NT2/D1 (cell line): ENCODE results near the gene KLHDC8A.

Experiments
- DNase-seq: peaks from one replicate; pipeline ENCODE4 v3.0.0-alpha.2; 2011; ENCODE audit warnings: low read depth, low spot score
- H3K27me3 ChIP-seq: 2 replicates; pipeline ENCODE4 v1.6.0; 2011; ENCODE audit warnings: mild to moderate bottlenecking; ENCODE audit not compliant: insufficient read length, insufficient read depth
- H3K36me3 ChIP-seq: 2 replicates; pipeline ENCODE4 v1.6.1; 2011; ENCODE audit warnings: mild to moderate bottlenecking, low read length, mixed read lengths; ENCODE audit not compliant: insufficient read depth, insufficient read length
- H3K4me1 ChIP-seq: 2 replicates; pipeline ENCODE4 v1.5.1; 2011; ENCODE audit not compliant: insufficient read depth, insufficient read length
- H3K4me3 ChIP-seq: 2 replicates; pipeline ENCODE4 v1.5.1; 2011; ENCODE audit warnings: low read depth; ENCODE audit not compliant: insufficient read length
- H3K9ac ChIP-seq: 2 replicates; pipeline ENCODE4 v1.6.0; 2011; ENCODE audit warnings: low read depth; ENCODE audit not compliant: insufficient read length
- H3K9me3 ChIP-seq: 2 replicates; pipeline ENCODE4 v1.5.1; 2011; ENCODE audit warnings: mild to moderate bottlenecking, low read length; ENCODE audit not compliant: insufficient read depth
- SUZ12 ChIP-seq: IDR thresholded peaks from 2 replicates; pipeline ENCODE4 v1.6.1; 2011; ENCODE audit not compliant: insufficient read length, insufficient read depth; ENCODE audit errors: extremely low read depth
- YY1 ChIP-seq: IDR thresholded peaks from 2 replicates; pipeline ENCODE4 v1.6.1; 2011; ENCODE audit not compliant: insufficient read length, insufficient read depth
- ZNF274 ChIP-seq: IDR thresholded peaks from 2 replicates; pipeline ENCODE4 v1.6.1; 2011; ENCODE audit warnings: mild to moderate bottlenecking, low read depth, low read length

Gene KLHDC8A

GRCh38 chr1:205309741-205310140, 47.0 kb downstream of the KLHDC8A start:
- H3K36me3 ChIP-seq: peaks cover 80% of the 10 kb centered on the region

GRCh38 chr1:205306929-205307566, 49.7 kb downstream of the KLHDC8A start:
- no peak for DNase-seq
- Histone ChIP-seq H3K36me3 (peaks cover 97% of the 10 kb centered on the region), H3K27me3 (no peaks in the 10 kb centered on the region), H3K9me3 (no peaks in the 10 kb centered on the region), H3K4me3 (no peak overlapping the region), H3K9ac (no peak overlapping the region), H3K4me1 (peaks cover 26% of the 10 kb centered on the region)
- TF ChIP-seq YY1 (no peak), SUZ12 (no peak), ZNF274 (no peak)

More at GRCh38 chr1:205309741-205310140, 47.0 kb downstream of the KLHDC8A start:
- Histone ChIP-seq H3K27me3 (no peaks in the 10 kb centered on the region), H3K9ac (no peak overlapping the region), H3K4me3 (no peak overlapping the region), H3K9me3 (no peaks in the 10 kb centered on the region), H3K4me1 (peaks cover 14% of the 10 kb centered on the region)
- TF ChIP-seq ZNF274 (no peak), SUZ12 (no peak), YY1 (no peak)
- DNase-seq: no peak

GRCh38 chr1:205304695-205305070, 52.0 kb downstream of the KLHDC8A start:
- H3K27me3 ChIP-seq: no peaks in the 10 kb centered on the region
- peaks cover 76% of the 10 kb centered on the region for H3K36me3 ChIP-seq
- H3K9me3 ChIP-seq: no peaks in the 10 kb centered on the region
- TF ChIP-seq ZNF274: no peak
- TF ChIP-seq YY1: no peak
- no peak for TF ChIP-seq SUZ12
- no peak overlapping the region for H3K9ac ChIP-seq
- no peak for DNase-seq
- H3K4me3 ChIP-seq: no peak overlapping the region
- peaks cover 16% of the 10 kb centered on the region for H3K4me1 ChIP-seq

GRCh38 chr1:205304046-205304694, 52.6 kb downstream of the KLHDC8A start:
- Histone ChIP-seq H3K9me3 (no peaks in the 10 kb centered on the region), H3K9ac (no peak overlapping the region), H3K27me3 (no peaks in the 10 kb centered on the region), H3K4me1 (peaks cover 16% of the 10 kb centered on the region), H3K4me3 (no peak overlapping the region), H3K36me3 (peaks cover 71% of the 10 kb centered on the region)
- no peak for DNase-seq
- TF ChIP-seq SUZ12 (no peak), YY1 (no peak), ZNF274 (no peak)

- Histone ChIP-seq H3K4me1 (peaks cover 16% of the 10 kb centered on the region), H3K9ac (peak overlapping the region; percentile 9), H3K9me3 (no peaks in the 10 kb centered on the region), H3K36me3 (peaks cover 63% of the 10 kb centered on the region), H3K4me3 (no peak overlapping the region), H3K27me3 (no peaks in the 10 kb centered on the region)
- no peak for DNase-seq
- TF ChIP-seq ZNF274 (no peak), YY1 (no peak), SUZ12 (no peak)
Measured at GRCh38 chr1:205303247-205303888, 53.4 kb downstream of the KLHDC8A start.

- H3K27me3 ChIP-seq: no peaks in the 10 kb centered on the region
- peak overlapping the region; percentile 51 for H3K9ac ChIP-seq
- H3K9me3 ChIP-seq: no peaks in the 10 kb centered on the region
- H3K4me3 ChIP-seq: no peak overlapping the region
- peaks cover 49% of the 10 kb centered on the region for H3K36me3 ChIP-seq
- TF ChIP-seq SUZ12 (no peak), ZNF274 (no peak), YY1 (no peak)
- DNase-seq: no peak
- H3K4me1 ChIP-seq: peaks cover 23% of the 10 kb centered on the region
Measured at GRCh38 chr1:205301842-205302588, 54.7 kb downstream of the KLHDC8A start.
